Neuronal stem cell (in vitro differentiated cells): ENCODE measurements around the gene TMEM151B.
A peak's percentile ranks its signal among the peaks of the same experiment; 100 is the strongest.
"Not testable (repeated sequence)": the region's sequence is repeated elsewhere in the genome, so short reads cannot be mapped to it uniquely, and the experiment has no call there.

Experiments used
- DNase-seq: peaks from one replicate; pipeline ENCODE4 v3.0.0-alpha.2; 2013; ENCODE audit warnings: low spot score
- H2AFZ ChIP-seq: one replicate; pipeline ENCODE4 v1.6.1; 2013; ENCODE audit warnings: mild to moderate bottlenecking, low read length, inconsistent platforms
- H2AK5ac ChIP-seq: 2 replicates; pipeline ENCODE4 v1.6.1; 2013; ENCODE audit warnings: low read depth, mild to moderate bottlenecking, inconsistent platforms, low read length, moderate library complexity, mixed read lengths
- H2BK120ac ChIP-seq: 2 replicates; pipeline ENCODE4 v1.6.1; 2013; ENCODE audit warnings: low read depth, mild to moderate bottlenecking, inconsistent platforms, low read length, moderate library complexity, mixed read lengths
- H2BK12ac ChIP-seq: one replicate; pipeline ENCODE4 v1.6.1; 2013; ENCODE audit warnings: low read length, inconsistent platforms
- H2BK15ac ChIP-seq: 2 replicates; pipeline ENCODE4 v1.6.1; 2013; ENCODE audit warnings: mild to moderate bottlenecking, low read length, inconsistent platforms, mixed read lengths
- H2BK5ac ChIP-seq: one replicate; pipeline ENCODE4 v1.6.1; 2013; ENCODE audit warnings: inconsistent platforms, mild to moderate bottlenecking, low read length, moderate library complexity
- H3K14ac ChIP-seq: one replicate; pipeline ENCODE4 v1.6.1; 2013; ENCODE audit warnings: low read length, inconsistent platforms
- H3K18ac ChIP-seq: 2 replicates; pipeline ENCODE4 v1.6.1; 2013; ENCODE audit warnings: low read length, inconsistent platforms
- H3K23ac ChIP-seq: 2 replicates; pipeline ENCODE4 v1.6.1; 2013; ENCODE audit warnings: low read depth, mild to moderate bottlenecking, mixed read lengths, low read length, inconsistent platforms; ENCODE audit not compliant: poor library complexity
- H3K27ac ChIP-seq: replicated peaks from 3 replicates; pipeline ENCODE4 v1.5.1; 2013; ENCODE audit warnings: low read length, inconsistent platforms
- H3K27me3 ChIP-seq, 3 experiments: 2 replicates each; pipeline ENCODE4 v1.6.1; 2013; ENCODE audit warnings: low read length in 3 of 3, mild to moderate bottlenecking in 2 of 3, inconsistent platforms in 1 of 3, low read depth in 1 of 3, mixed read lengths in 1 of 3, moderate library complexity in 1 of 3; ENCODE audit not compliant: control insufficient read depth in 3 of 3, insufficient read depth in 3 of 3
- H3K36me3 ChIP-seq, 2 donors: replicated peaks in 1 of 2; 2 replicates each; pipeline ENCODE4 v1.6.1; 2013; ENCODE audit warnings: low read length in 2 of 2; ENCODE audit not compliant: control insufficient read depth in 2 of 2, insufficient read depth in 2 of 2
- H3K4ac ChIP-seq: 2 replicates; pipeline ENCODE4 v1.6.1; 2013; ENCODE audit warnings: inconsistent platforms, mild to moderate bottlenecking, low read length, moderate library complexity
- H3K4me1 ChIP-seq, 2 donors: 1 replicate in 1 of 2; 2 replicates in 1 of 2; pipeline ENCODE4 v1.6.1; 2013; ENCODE audit warnings: low read length in 2 of 2, low read depth in 1 of 2; ENCODE audit not compliant: control insufficient read depth in 2 of 2, insufficient read depth in 1 of 2
- H3K4me2 ChIP-seq: one replicate; pipeline ENCODE4 v1.6.1; 2013; ENCODE audit warnings: mild to moderate bottlenecking, low read length, inconsistent platforms; ENCODE audit not compliant: insufficient read depth, poor library complexity, severe bottlenecking
- H3K4me3 ChIP-seq, 2 donors: 2 replicates each; pipeline ENCODE4 v1.5.1; 2013; ENCODE audit warnings: low read length in 2 of 2, mild to moderate bottlenecking in 2 of 2, inconsistent platforms in 1 of 2, moderate library complexity in 1 of 2
- H3K79me1 ChIP-seq: one replicate; pipeline ENCODE4 v1.6.1; 2013; ENCODE audit warnings: low read depth, mild to moderate bottlenecking, inconsistent platforms, low read length, moderate library complexity
- H3K9ac ChIP-seq: one replicate; pipeline ENCODE4 v1.6.1; 2013; ENCODE audit warnings: mild to moderate bottlenecking, low read depth, low read length, inconsistent platforms; ENCODE audit not compliant: poor library complexity
- H3K9me3 ChIP-seq, 2 donors: replicated peaks in 1 of 2; 2 replicates each; pipeline versions ENCODE3 to v1.6.1; 2013; ENCODE audit warnings: low read length in 2 of 2, mild to moderate bottlenecking in 2 of 2, inconsistent platforms in 1 of 2, low read depth in 1 of 2, mixed read lengths in 1 of 2, moderate library complexity in 1 of 2; ENCODE audit not compliant: control insufficient read depth in 2 of 2, insufficient read depth in 1 of 2
- H4K8ac ChIP-seq: one replicate; pipeline ENCODE4 v1.6.1; 2013; ENCODE audit warnings: low read depth, mild to moderate bottlenecking, inconsistent platforms, low read length, moderate library complexity
- H4K91ac ChIP-seq: one replicate; pipeline ENCODE4 v1.6.1; 2013; ENCODE audit warnings: low read length, low read depth, mild to moderate bottlenecking, inconsistent platforms; ENCODE audit not compliant: poor library complexity
- WGBS, 2 donors: extraction: QIAGEN DNeasy Blood & Tissue Kit; methylation state at CpG; one replicate each; pipeline ENCODE4 v1.1.7; 2013; ENCODE audit warnings: missing lambda C conversion rate in 2 of 2, mixed read lengths in 1 of 2; ENCODE audit not compliant: insufficient read length in 2 of 2, insufficient replicate concordance in 1 of 2; ENCODE audit errors: extremely low coverage in 2 of 2; 5-methylcytosine and 5-hydroxymethylcytosine counted together

Gene TMEM151B

GRCh38 chr6:44321210-44321609 is 51.0 kb downstream of the TMEM151B start:
- Histone ChIP-seq H3K4me1 (no peaks in the 10 kb centered on the region), H2BK120ac (no peak overlapping the region), H2BK5ac (no peak overlapping the region), H3K4me3 (no peak overlapping the region), H3K9me3 (no peaks in the 10 kb centered on the region), H2AFZ (no peak overlapping the region), H3K4me2 (no peak overlapping the region), H3K23ac (no peak overlapping the region), H3K36me3 (no peaks in the 10 kb centered on the region), H3K14ac (no peak overlapping the region), H3K27me3 (peaks cover 0 to 26% (median 0%) of the 10 kb centered on the region in 3 experiments), H3K27ac (no peak overlapping the region), H3K4ac (no peak overlapping the region), H4K8ac (no peak overlapping the region), H3K9ac (no peak overlapping the region), H3K18ac (no peak overlapping the region), H2AK5ac (no peak overlapping the region), H3K79me1 (no peaks in the 10 kb centered on the region), H2BK12ac (no peak overlapping the region), H4K91ac (no peak overlapping the region), H2BK15ac (no peak overlapping the region)
- no CpG with 5 or more reads among the region's 3 CpGs for WGBS, 2 donors
- no peak for DNase-seq

- Histone ChIP-seq H3K9me3 (no peaks in the 10 kb centered on the region), H3K79me1 (no peaks in the 10 kb centered on the region), H3K14ac (no peak overlapping the region), H3K27me3 (peaks cover 0 to 19% (median 0%) of the 10 kb centered on the region in 3 experiments), H4K91ac (no peak overlapping the region), H3K23ac (no peak overlapping the region), H2BK15ac (no peak overlapping the region), H3K18ac (no peak overlapping the region), H3K36me3 (no peaks in the 10 kb centered on the region), H2BK12ac (no peak overlapping the region), H4K8ac (no peak overlapping the region), H2AK5ac (no peak overlapping the region), H3K4me3 (no peak overlapping the region), H2BK5ac (no peak overlapping the region), H3K27ac (no peak overlapping the region), H3K4ac (no peak overlapping the region), H3K9ac (no peak overlapping the region), H3K4me1 (peaks cover 0 to 9% of the 10 kb centered on the region in 2 donors), H3K4me2 (no peak overlapping the region), H2BK120ac (no peak overlapping the region), H2AFZ (no peak overlapping the region)
- DNase-seq, result no peak
Observed at GRCh38 chr6:44327096-44327495, 56.8 kb downstream of the TMEM151B start.

- Histone ChIP-seq H3K4me1 (peaks cover 0 to 9% of the 10 kb centered on the region in 2 donors), H3K9me3 (no peaks in the 10 kb centered on the region), H2BK12ac (no peak overlapping the region), H3K79me1 (no peaks in the 10 kb centered on the region), H3K14ac (no peak overlapping the region), H3K4ac (no peak overlapping the region), H3K4me2 (no peak overlapping the region), H3K4me3 (no peak overlapping the region), H3K27ac (no peak overlapping the region), H3K9ac (no peak overlapping the region), H4K91ac (no peak overlapping the region), H2BK120ac (no peak overlapping the region), H2BK5ac (no peak overlapping the region), H2AK5ac (no peak overlapping the region), H4K8ac (no peak overlapping the region), H2AFZ (peak overlapping the region; percentile 54), H3K27me3 (peaks cover 0 to 19% (median 0%) of the 10 kb centered on the region in 3 experiments), H3K18ac (no peak overlapping the region), H3K23ac (no peak overlapping the region), H2BK15ac (no peak overlapping the region), H3K36me3 (no peaks in the 10 kb centered on the region)
- WGBS, 2 donors, result no CpG with 5 or more reads among the region's 2 CpGs
- no peak for DNase-seq
Observed at GRCh38 chr6:44327760-44328159, 57.5 kb downstream of the TMEM151B start.

- H2BK5ac ChIP-seq, H3K36me3 ChIP-seq, H3K79me1 ChIP-seq, H3K4ac ChIP-seq, H2BK120ac ChIP-seq, H3K9ac ChIP-seq, H2BK15ac ChIP-seq, H3K9me3 ChIP-seq, H3K23ac ChIP-seq, H2AK5ac ChIP-seq, H3K18ac ChIP-seq, H4K8ac ChIP-seq, H3K4me1 ChIP-seq, H2BK12ac ChIP-seq, H3K4me3 ChIP-seq, H3K27ac ChIP-seq, H4K91ac ChIP-seq, H3K14ac ChIP-seq, DNase-seq, H3K4me2 ChIP-seq: not testable (repeated sequence)
- Histone ChIP-seq H3K27me3 (peaks cover 0 to 21% (median 0%) of the 10 kb centered on the region in 3 experiments), H2AFZ (peak overlapping the region; percentile 54)
- no CpG with 5 or more reads among the region's 9 CpGs for WGBS, 2 donors
Observed at GRCh38 chr6:44328203-44328602, 58.0 kb downstream of the TMEM151B start.
